T-helper 9 cell (primary cell): ENCODE measurements around the gene RARA.

Experiments used
- DNase-seq: peaks from one replicate; pipeline ENCODE4 v3.0.0-alpha.2; 2020

RARA gene

DNA sequence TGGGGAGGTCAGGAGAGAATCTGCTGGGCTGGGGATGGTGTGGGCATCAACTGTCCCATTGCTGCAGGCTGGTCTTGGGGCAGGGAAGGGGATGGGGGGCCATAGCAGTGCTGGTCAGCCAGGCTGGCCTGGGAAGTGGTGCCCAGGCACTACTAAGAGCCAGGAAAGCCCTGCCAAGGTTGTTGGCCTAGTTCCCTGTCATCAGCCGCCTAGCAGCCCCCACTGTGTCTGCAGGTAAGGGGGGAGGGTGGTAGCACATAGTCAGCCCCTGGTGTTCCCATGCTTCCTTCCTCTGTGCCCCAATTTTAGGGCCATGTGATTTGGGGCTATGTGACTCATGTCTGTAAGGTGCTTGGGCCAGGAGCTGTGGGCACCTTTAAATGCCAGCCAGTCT lies 37.8 kb downstream of the RARA start:
- DNase-seq, result peak; percentile 32

DNA sequence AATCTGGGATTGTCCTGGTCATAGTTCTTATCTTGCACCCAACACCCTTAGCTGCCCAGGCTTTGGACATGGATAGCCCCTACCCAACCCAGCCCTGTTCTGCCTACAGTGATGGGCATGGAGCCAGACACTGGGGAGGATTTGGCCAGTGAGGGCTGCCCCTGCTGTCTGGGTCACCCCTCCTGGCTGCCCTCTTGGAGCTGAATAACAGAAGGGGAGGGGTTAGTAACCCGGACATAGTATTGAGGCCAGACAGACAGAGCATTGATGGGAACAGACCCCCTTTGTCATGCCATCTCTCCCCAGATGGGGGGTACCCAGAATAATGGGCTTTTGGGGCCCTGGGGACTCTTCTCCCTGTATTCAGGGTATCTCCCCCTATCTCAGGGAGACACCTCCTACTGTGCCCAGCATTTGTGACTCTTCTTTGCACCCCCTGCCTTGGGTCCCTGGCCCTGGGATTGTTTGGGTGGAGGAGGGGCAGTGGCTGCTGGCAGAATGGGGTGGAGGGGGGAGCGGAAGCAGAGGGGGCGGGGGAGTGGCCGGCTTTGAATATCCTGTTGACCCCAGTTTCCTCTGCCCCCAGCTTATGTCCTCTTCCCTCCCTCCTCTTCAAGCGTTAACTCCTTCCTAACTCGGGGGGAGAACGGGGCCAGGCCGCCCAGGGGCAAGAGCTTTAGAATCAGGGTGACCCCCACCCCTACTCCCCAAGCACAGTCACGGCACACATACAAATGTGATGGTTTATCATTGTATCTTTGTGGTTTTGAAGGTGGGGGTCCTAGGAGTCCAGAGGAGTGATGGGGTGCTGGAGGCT lies 38.5 kb downstream of the RARA start:
- no peak for DNase-seq

- DNase-seq, result no peak
These were observed 39.1 kb downstream of the RARA start for GRCh38 chr17:40348136-40348504.

- DNase-seq, result no peak
These were observed 39.8 kb downstream of the RARA start for GRCh38 chr17:40348562-40349476.

DNA sequence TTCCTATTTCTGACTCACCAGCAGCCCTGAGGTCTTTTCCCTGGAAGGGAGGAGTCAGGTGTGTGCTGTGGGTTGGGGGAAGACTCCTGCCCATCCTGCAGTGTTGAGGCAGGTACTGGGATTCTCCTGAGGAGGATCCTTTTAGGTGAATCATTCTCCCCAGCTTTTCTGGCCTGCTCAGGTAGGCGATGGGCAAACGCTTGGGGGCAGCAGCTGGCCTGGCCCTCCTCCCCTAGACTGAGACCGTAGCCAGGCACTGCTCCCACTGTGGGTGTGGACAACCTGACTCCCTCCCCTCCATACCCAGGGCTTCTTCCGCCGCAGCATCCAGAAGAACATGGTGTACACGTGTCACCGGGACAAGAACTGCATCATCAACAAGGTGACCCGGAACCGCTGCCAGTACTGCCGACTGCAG lies 40.5 kb downstream of the RARA start:
- no peak for DNase-seq

GRCh38 chr17:40349895-40350688 lies 41.1 kb downstream of the RARA start:
- DNase-seq, result no peak

DNA sequence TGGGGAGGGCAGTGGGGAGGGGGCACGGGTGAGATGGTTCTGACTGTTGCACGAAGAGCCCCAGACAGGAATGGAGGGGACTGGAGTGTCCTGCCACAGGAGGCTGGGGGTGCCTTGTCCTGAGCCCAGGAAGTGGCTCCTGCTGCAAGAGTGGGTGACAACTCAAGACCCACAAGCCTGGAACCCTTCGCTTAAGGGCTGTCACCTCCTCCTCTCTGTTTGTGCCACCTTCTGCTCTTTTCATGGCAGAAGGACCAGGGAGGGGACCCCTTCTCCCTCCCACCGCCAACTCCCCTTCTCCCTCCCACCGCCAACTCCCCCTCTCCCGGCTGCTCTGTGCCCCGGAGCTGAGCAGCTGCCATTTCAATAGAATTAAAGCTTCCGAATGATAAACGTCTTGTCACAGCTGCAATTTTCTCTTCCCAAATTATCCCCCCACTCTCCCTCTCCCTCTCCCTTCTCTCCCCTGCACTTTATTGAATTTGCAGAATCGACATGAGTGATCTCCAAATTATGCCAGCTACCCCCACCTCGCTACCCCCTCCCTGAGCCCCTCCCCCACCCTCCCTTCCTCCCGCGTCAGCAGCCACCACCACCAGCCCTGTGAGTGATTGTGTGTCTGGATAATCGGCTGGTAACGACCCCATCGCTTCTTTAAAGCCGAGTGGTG lies 41.8 kb downstream of the RARA start:
- no peak for DNase-seq

- no peak for DNase-seq
These were observed 42.6 kb downstream of the RARA start for GRCh38 chr17:40351359-40352236.

- no peak for DNase-seq
These were observed 43.3 kb downstream of the RARA start for GRCh38 chr17:40352237-40352778.

DNA sequence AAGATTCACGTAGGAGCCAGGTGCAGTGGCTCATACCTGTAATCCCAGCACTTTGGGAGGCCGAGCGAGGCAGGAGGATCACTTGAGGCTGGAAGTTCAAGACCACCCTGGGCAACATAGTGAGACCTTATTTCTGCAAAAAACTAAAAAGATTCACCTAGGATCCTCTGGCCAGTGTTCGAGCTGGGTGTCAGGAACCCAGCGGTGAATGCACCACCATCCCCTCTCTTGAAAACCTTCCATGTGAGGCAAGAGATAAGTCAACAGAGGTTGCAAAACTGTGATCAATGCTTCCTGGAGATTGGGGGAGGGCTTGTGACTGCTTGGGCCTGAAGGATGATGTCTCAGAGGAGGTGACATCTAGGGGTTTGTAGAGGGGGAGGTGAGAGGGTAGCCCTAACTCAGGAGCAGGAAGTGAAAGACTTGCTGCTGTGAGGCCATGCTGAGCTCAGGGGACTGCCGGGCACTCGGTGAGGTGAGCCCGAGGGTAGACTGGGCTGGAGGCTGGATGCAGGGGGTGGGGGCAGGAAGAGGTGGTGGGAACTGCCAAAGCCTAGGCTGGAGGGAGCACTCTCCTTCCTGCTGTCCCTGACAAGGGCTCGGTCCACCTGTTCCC lies 43.9 kb downstream of the RARA start:
- DNase-seq, result no peak

DNA sequence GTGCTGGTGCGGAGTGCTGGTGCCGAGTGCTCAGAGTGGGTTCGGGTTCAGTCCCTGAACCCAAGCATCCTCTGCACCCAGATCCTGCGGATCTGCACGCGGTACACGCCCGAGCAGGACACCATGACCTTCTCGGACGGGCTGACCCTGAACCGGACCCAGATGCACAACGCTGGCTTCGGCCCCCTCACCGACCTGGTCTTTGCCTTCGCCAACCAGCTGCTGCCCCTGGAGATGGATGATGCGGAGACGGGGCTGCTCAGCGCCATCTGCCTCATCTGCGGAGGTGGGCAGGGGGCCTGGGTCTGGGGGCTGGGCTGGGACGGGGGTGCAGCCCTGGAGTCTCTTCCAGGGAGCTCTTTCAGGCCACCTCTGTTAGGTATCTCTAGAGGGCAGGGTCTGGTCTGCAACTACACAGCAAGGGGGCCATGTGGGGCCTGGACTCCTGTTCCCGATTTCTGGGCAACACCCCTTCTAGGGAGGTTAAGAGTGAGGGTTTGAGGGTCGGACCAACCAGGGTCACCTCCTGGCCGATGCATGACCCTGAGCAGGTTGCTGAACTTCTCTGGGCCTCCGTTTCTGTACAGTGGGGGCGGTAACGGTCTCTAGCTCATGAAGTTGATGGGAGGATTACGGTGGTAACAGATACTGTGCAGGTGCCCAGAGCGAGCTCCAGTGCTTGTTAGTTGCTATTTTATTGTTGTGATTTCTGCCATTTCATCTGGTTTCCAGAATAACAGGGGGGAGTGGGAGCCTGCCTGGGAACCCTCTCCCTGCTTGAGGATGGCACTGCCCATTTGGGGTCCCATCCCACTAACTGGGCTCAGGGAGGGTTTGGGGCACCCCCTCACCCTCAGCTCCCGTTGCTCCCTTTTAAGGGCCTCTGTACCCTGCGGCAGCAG lies 45.5 kb downstream of the RARA start:
- DNase-seq, result no peak

DNA sequence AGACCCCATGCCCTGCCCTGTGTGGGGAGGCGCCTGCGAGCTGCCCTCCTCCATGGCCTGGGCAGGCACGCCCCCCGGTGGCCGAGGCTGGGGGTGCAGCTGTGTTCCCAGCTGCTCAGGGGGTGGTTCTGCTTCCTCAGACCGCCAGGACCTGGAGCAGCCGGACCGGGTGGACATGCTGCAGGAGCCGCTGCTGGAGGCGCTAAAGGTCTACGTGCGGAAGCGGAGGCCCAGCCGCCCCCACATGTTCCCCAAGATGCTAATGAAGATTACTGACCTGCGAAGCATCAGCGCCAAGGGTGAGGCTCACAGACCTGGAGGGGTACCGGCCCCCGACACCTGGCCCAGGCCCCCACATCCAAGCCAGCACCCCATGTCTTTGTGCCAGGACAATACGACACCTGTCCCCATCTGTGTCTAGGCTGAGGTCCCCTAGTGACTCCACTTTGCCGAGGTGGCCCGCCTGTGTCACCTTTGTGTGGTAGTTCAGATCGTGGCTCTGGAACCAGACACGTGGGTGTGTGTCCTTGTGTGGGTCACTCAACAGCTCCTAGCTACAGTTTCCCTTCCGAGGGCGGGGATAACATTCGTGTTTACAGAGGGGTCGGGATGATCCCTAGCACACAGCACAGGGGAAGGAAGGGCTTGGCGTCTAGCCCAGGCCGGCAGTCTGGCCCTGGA lies 46.3 kb downstream of the RARA start:
- peak; percentile 80 for DNase-seq

GRCh38 chr17:40355804-40356758 lies 47.1 kb downstream of the RARA start:
- no peak for DNase-seq

- no peak for DNase-seq
These were observed 48.3 kb downstream of the RARA start for GRCh38 chr17:40356990-40357881.

GRCh38 chr17:40358323-40359038 lies 49.5 kb downstream of the RARA start:
- peak; percentile 90 for DNase-seq

DNA sequence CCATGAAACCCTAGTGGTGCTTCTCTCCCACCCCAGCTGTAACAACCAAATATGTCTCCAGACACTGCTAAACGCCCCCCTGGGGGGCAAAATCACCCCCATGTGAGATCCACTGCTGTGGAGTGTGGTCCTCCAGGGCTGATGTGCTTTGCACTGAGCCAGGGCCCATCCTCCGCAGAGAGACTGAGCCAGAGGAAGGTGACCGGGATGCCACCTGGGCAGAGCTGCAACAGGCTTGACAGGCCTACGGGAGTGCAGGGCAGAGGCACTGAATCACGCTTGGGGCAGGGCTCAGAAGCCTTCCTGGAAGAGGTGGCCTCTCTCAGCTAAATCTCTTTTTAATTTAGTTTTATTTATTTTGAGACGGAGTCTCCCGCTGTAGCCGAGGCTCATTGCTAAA lies 51.1 kb downstream of the RARA start:
- no peak for DNase-seq
